Natural killer cell (primary cell): ENCODE results near the gene GALNTL6. TPM values are rescaled to one million over a fixed set of nuclear protein-coding genes. Genes with fewer than 3 reads are reported as not detected.
"Not testable (repeated sequence)": the region's sequence is repeated elsewhere in the genome, so short reads cannot be mapped to it uniquely, and the experiment has no call there.

Source experiments
- ATAC-seq, 3 donors: fragments of 150-1000 bp in 2 of 3; fragments of 200-7000 bp in 1 of 3; cut with Tn5 transposase; 1 replicate in 1 of 3; 2 replicates in 2 of 3; pipeline ENCODE4 v1.10.0; 2021; ENCODE audit warnings: mild to moderate bottlenecking in 2 of 3, moderate library complexity in 2 of 3
- DNase-seq, 2 donors: peaks; one replicate each; pipeline versions ENCODE4 v3.0.0 to v3.0.0-alpha.2; 2013 to 2021; ENCODE audit warnings: mixed read lengths in 1 of 2
- H3K27ac ChIP-seq: one replicate; pipeline ENCODE4 v1.5.1; 2013; ENCODE audit warnings: mild to moderate bottlenecking, low read length
- H3K27me3 ChIP-seq: one replicate; pipeline ENCODE4 v1.6.1; 2013; ENCODE audit warnings: low read length; ENCODE audit not compliant: control insufficient read depth, insufficient read depth
- H3K36me3 ChIP-seq: one replicate; pipeline ENCODE4 v1.6.1; 2013; ENCODE audit warnings: low read length; ENCODE audit not compliant: control insufficient read depth, insufficient read depth
- H3K4me1 ChIP-seq: one replicate; pipeline ENCODE4 v1.6.1; 2013; ENCODE audit warnings: low read length; ENCODE audit not compliant: control insufficient read depth, insufficient read depth
- H3K4me3 ChIP-seq: one replicate; pipeline ENCODE4 v1.5.1; 2013; ENCODE audit warnings: low read length
- H3K9me3 ChIP-seq: one replicate; pipeline ENCODE4 v1.6.1; 2013; ENCODE audit warnings: low read length; ENCODE audit not compliant: control insufficient read depth, insufficient read depth
- H3K27ac Mint-ChIP-seq, 2 donors: one replicate each; pipeline ENCODE4 v1.8.0; 2022; ENCODE audit warnings: mild to moderate bottlenecking in 2 of 2, mixed read lengths in 2 of 2, moderate library complexity in 1 of 2
- H3K27me3 Mint-ChIP-seq, 2 donors: one replicate each; pipeline ENCODE4 v1.8.0; 2022; ENCODE audit warnings: low read depth in 2 of 2, mixed read lengths in 2 of 2
- H3K36me3 Mint-ChIP-seq: one replicate; pipeline ENCODE4 v1.8.0; 2022; ENCODE audit warnings: mixed read lengths
- H3K4me1 Mint-ChIP-seq, 2 donors: one replicate each; pipeline ENCODE4 v1.8.0; 2022; ENCODE audit warnings: mixed read lengths in 2 of 2
- H3K4me3 Mint-ChIP-seq: one replicate; pipeline ENCODE4 v1.8.0; 2022; ENCODE audit warnings: mild to moderate bottlenecking, moderate library complexity, mixed read lengths
- H3K9me3 Mint-ChIP-seq, 2 donors: one replicate each; pipeline ENCODE4 v1.8.0; 2022; ENCODE audit warnings: mixed read lengths in 2 of 2
- WGBS: methylation state at CpG from one replicate; pipeline ENCODE4 v1.1.7; 2013; ENCODE audit warnings: missing lambda C conversion rate; ENCODE audit not compliant: insufficient coverage; 5-methylcytosine and 5-hydroxymethylcytosine counted together
- intact Hi-C: fragments of 100-400 bp; cut with micrococcal nuclease; formaldehyde crosslinking; loops from one replicate; pipeline ENCODE4 v1.14.2; 2022
- total RNA-seq, 4 donors: library from RNA; stranded (reverse); fragments of 120-200 nt in 1 of 4; gene quantifications; one replicate each; pipeline versions ENCODE4 v1.2.3 to v1.2.4, GENCODE V29; 2013 to 2022
- TF ChIP-seq, protein P1 (sequence below): fragments of 200-600 bp; IDR thresholded peaks from one replicate; pipeline ENCODE4 v1.8.0; 2022; ENCODE audit warnings: antibody characterized with exemption

GALNTL6 gene
- total RNA-seq, 3 donors from 2014 or later (not counting 1 experiment from before 2014, with no cell fraction given): not detected

DNA sequence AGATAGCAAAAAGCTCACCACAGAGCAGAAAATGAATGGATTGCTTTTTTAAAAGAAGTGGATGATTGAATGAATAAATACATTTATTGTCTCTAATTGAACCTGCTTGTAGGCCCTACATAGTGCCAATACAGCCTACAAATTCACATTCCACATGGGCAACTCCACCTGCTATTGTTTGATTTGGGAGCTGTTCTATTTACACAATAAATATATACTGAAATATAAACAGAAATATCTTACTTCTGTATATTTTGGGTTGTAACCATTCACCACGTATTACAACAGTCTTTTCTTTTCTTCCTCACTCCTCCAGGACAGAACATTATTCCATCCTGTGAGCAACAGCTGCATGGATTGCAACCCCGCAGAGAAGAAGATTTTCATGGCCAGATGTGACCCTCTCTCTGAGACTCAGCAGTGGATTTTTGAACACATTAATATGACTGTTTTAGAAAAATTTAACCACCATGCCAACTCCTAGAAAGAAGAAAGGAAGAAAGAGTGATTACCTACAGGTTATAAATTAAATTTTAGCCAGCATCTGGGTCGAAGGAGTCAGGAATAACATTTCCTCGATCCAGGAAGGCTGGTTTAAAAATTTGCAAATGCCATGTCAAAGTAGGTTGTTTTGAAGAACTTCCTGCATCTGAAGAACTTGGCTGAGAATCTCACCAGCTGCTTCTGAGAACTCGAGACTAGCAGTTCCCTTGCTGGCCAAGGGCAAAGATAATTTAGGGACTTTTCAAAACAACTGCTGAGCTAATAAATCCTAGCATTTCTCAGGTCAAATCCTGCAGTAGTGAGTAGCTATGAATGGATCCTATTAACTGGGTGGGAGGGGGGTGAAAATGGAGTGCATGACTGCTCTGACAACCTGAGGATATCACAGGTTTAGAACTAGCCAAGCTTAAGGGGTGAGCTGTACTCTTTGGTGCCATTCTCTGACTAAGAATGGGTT is 1226.7 kb downstream of the GALNTL6 start:
- no peaks in the 10 kb centered on the region for H3K9me3 ChIP-seq

DNA sequence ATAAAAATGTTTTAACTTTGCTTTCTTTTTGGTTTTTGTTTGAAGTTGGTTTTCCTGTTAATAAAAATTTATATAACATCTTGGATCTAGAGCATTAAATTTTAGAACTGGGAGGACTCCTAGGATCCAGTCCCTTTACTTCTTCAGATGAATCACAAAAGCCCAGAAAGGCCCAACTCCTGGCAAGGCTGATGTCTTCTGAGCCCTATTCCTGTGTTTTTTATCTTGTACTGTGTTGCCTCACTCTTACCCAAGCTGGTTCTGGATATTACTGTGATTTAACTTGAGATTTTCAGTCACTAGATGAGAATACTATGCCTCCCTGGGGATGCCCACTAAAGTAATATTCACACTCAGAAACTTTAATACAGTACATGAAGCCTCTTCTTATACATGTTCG is 1228.3 kb downstream of the GALNTL6 start:
- Mint-ChIP-seq H3K27me3 (peaks cover 12 to 13% of the 10 kb centered on the region in 2 donors), H3K36me3 (no peaks in the 10 kb centered on the region), H3K4me3 (no peak overlapping the region), H3K9me3 (no peaks in the 10 kb centered on the region), H3K27ac (no peak overlapping the region), H3K4me1 (no peaks in the 10 kb centered on the region)
- no peak overlapping the region for H3K27ac ChIP-seq
- no peaks in the 10 kb centered on the region for H3K27me3 ChIP-seq
- H3K36me3 ChIP-seq: no peaks in the 10 kb centered on the region
- WGBS: no CpG with 5 or more reads among the region's 1 CpG
- intact Hi-C loops: no loop called here
- no peaks in the 10 kb centered on the region for H3K9me3 ChIP-seq
- no peak for ATAC-seq
- TF ChIP-seq, protein P1, sequence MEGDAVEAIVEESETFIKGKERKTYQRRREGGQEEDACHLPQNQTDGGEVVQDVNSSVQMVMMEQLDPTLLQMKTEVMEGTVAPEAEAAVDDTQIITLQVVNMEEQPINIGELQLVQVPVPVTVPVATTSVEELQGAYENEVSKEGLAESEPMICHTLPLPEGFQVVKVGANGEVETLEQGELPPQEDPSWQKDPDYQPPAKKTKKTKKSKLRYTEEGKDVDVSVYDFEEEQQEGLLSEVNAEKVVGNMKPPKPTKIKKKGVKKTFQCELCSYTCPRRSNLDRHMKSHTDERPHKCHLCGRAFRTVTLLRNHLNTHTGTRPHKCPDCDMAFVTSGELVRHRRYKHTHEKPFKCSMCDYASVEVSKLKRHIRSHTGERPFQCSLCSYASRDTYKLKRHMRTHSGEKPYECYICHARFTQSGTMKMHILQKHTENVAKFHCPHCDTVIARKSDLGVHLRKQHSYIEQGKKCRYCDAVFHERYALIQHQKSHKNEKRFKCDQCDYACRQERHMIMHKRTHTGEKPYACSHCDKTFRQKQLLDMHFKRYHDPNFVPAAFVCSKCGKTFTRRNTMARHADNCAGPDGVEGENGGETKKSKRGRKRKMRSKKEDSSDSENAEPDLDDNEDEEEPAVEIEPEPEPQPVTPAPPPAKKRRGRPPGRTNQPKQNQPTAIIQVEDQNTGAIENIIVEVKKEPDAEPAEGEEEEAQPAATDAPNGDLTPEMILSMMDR: no peak
- H3K4me1 ChIP-seq: no peaks in the 10 kb centered on the region
- no peak overlapping the region for H3K4me3 ChIP-seq
- no peak for DNase-seq

More for the DNA sequence above, 1226.7 kb downstream of the GALNTL6 start:
- H3K36me3 Mint-ChIP-seq: no peaks in the 10 kb centered on the region
- no peak for ATAC-seq
- H3K27ac ChIP-seq: no peak overlapping the region
- H3K27ac Mint-ChIP-seq: no peak overlapping the region
- TF ChIP-seq, protein P1: no peak
- H3K4me3 Mint-ChIP-seq: no peak overlapping the region
- H3K27me3 Mint-ChIP-seq: peaks cover 12 to 25% of the 10 kb centered on the region in 2 donors
- DNase-seq: no peak
- intact Hi-C loops: no loop called here
- H3K36me3 ChIP-seq: no peaks in the 10 kb centered on the region
- H3K4me1 ChIP-seq: no peaks in the 10 kb centered on the region
- no peaks in the 10 kb centered on the region for H3K27me3 ChIP-seq
- no peak overlapping the region for H3K4me3 ChIP-seq
- H3K9me3 Mint-ChIP-seq: no peaks in the 10 kb centered on the region
- 15% methylated on average over 5 of the region's 5 CpGs for WGBS
- H3K4me1 Mint-ChIP-seq: no peaks in the 10 kb centered on the region

DNA sequence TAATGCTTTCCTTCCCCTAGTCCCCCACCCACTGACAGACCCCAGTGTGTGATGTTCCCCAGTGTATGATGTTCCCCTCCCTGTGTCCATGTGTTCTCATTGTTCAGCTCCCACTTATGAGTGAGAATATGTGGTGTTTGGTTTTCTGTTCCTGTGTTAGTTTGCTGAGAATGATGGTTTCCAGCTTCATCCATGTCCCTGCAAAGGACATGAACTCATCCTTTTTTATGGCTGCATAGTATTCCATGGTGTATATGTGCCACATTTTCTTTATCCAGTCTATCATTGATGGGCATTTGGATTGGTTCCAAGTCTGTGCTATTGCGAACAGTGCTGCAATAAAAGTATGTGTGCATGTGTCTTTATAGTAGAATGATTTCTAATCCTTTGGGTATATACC is 1228.9 kb downstream of the GALNTL6 start:
- 100% methylated on average over 1 of the region's 1 CpG for WGBS
- intact Hi-C loops, H3K27ac ChIP-seq, H3K36me3 Mint-ChIP-seq, H3K9me3 Mint-ChIP-seq, H3K9me3 ChIP-seq, DNase-seq, H3K4me3 Mint-ChIP-seq, H3K27ac Mint-ChIP-seq, H3K27me3 ChIP-seq, H3K4me1 ChIP-seq, H3K4me3 ChIP-seq, ATAC-seq, H3K4me1 Mint-ChIP-seq, H3K36me3 ChIP-seq: not testable (repeated sequence)
- peaks cover 12 to 13% of the 10 kb centered on the region in 2 donors for H3K27me3 Mint-ChIP-seq

DNA sequence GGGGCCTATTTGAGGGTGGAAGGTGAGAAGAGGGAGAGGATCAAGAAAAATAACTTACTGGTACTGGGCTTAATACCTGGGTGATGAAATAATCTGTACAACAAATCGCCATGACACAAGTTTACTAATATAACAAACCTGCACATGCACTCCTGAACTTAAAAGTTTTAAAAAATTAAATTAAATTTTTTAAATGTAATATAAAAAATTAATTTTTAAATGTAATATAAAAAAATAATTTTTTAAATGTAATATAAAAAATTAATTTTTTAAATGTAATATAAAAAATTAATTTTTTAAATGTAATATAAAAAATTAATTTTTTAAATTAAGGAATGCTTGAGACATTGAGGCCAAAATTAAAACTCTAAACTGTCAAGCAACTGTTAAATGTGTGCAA is 1231.1 kb downstream of the GALNTL6 start:
- no peak overlapping the region for H3K4me3 ChIP-seq
- no peaks in the 10 kb centered on the region for H3K9me3 Mint-ChIP-seq
- H3K27ac Mint-ChIP-seq: no peak overlapping the region
- ATAC-seq (no peak), DNase-seq (no peak)
- H3K36me3 ChIP-seq: no peaks in the 10 kb centered on the region
- H3K27ac ChIP-seq: no peak overlapping the region
- H3K27me3 Mint-ChIP-seq: peaks cover 8 to 13% of the 10 kb centered on the region in 2 donors
- no peaks in the 10 kb centered on the region for H3K4me1 Mint-ChIP-seq
- WGBS: no CpG with 5 or more reads among the region's 1 CpG
- intact Hi-C loops: no loop called here
- no peak overlapping the region for H3K4me3 Mint-ChIP-seq
- H3K27me3 ChIP-seq: no peaks in the 10 kb centered on the region
- no peaks in the 10 kb centered on the region for H3K36me3 Mint-ChIP-seq
- H3K4me1 ChIP-seq: no peaks in the 10 kb centered on the region
- TF ChIP-seq, protein P1: no peak
- no peaks in the 10 kb centered on the region for H3K9me3 ChIP-seq
